IMR-90 (cell line): ENCODE results near the gene HNRNPAB.

Source experiments
- CEBPB ChIP-seq: IDR thresholded peaks from 2 replicates; pipeline ENCODE4 v1.6.1; 2012; ENCODE audit warnings: low read depth, low read length, improper control_type of control experiment
- FOS ChIP-seq: fragments of 150-350 bp; IDR thresholded peaks from 2 replicates; pipeline ENCODE4 v1.6.1; 2016; ENCODE audit warnings: low read depth, low read length
- POLR2A ChIP-seq: IDR thresholded peaks from 2 replicates; pipeline ENCODE4 v1.6.1; 2012; ENCODE audit warnings: mild to moderate bottlenecking, low read depth, low read length
- RFX5 ChIP-seq: IDR thresholded peaks from 2 replicates; pipeline ENCODE4 v1.8.0; 2012; ENCODE audit warnings: low read depth, mild to moderate bottlenecking, low read length, moderate library complexity
- TF ChIP-seq, protein P1 (sequence below): conservative IDR thresholded peaks from 2 replicates; pipeline ENCODE4 v1.5.1; 2012; ENCODE audit warnings: mild to moderate bottlenecking, low read depth, low read length, improper control_type of control experiment
- TF ChIP-seq, protein P2 (sequence below): fragments of 150-350 bp; IDR thresholded peaks from 2 replicates; pipeline ENCODE4 v1.6.1; 2017; ENCODE audit warnings: mild to moderate bottlenecking, antibody characterized with exemption, low read length, low read depth

DNA sequence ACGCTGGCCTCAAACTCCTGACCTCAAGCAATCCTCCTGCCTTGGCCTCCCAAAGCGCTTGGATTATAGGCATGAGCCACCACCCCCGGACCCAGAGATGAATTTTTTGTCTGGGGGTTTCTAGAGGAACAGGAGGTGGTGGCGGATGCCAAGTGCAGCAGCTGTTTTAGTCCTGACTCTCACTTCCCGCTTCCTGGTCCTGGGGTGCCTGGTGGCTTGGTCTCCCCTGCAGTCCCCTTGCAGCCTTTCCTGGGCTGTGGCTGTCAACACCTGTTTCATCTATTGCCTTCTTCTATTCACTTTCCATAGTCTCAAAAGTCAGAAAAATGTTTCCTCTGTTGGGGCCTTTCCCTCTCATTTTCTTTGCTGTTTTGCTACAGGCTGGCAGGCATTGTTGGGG, 44.2 kb upstream of the HNRNPAB start:
- TF ChIP-seq, protein P1, sequence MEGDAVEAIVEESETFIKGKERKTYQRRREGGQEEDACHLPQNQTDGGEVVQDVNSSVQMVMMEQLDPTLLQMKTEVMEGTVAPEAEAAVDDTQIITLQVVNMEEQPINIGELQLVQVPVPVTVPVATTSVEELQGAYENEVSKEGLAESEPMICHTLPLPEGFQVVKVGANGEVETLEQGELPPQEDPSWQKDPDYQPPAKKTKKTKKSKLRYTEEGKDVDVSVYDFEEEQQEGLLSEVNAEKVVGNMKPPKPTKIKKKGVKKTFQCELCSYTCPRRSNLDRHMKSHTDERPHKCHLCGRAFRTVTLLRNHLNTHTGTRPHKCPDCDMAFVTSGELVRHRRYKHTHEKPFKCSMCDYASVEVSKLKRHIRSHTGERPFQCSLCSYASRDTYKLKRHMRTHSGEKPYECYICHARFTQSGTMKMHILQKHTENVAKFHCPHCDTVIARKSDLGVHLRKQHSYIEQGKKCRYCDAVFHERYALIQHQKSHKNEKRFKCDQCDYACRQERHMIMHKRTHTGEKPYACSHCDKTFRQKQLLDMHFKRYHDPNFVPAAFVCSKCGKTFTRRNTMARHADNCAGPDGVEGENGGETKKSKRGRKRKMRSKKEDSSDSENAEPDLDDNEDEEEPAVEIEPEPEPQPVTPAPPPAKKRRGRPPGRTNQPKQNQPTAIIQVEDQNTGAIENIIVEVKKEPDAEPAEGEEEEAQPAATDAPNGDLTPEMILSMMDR: no peak
- TF ChIP-seq POLR2A (no peak), CEBPB (no peak), RFX5 (no peak), FOS (no peak)
- TF ChIP-seq, protein P2, sequence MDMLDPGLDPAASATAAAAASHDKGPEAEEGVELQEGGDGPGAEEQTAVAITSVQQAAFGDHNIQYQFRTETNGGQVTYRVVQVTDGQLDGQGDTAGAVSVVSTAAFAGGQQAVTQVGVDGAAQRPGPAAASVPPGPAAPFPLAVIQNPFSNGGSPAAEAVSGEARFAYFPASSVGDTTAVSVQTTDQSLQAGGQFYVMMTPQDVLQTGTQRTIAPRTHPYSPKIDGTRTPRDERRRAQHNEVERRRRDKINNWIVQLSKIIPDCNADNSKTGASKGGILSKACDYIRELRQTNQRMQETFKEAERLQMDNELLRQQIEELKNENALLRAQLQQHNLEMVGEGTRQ: no peak
